ENCODE data around the gene MEGF6. TPM values are rescaled to one million over a fixed set of nuclear protein-coding genes. Genes with fewer than 3 reads are reported as not detected.

Gene MEGF6
- total and polyA plus RNA-seq, 2 of the 8 experiments (the other 6 are each of a cell fraction or from before 2014, with no cell fraction given) = 4.1 to 14.8 TPM

DNA sequence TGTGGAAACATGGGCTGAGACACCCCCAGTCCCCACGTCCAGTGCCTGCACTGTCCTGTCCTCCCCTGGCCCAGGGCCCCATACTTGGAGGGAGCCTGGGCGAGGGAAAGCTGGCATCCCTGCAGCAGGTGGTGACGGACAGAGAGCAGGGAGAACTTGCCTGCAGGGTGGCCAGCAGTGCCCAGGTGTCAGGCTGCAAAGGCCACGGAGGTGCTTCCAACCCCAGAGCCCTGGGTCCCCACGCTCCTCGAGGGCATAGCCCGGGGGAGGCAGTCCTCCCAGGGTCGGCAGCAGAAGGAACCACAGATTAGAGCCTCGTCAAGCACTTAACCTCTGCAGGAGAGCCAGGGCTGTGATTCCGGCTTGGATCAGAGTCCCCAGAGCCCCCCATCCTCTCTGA lies 79.4 kb downstream of the MEGF6 start (continued):
- TF ChIP-seq, protein P1, sequence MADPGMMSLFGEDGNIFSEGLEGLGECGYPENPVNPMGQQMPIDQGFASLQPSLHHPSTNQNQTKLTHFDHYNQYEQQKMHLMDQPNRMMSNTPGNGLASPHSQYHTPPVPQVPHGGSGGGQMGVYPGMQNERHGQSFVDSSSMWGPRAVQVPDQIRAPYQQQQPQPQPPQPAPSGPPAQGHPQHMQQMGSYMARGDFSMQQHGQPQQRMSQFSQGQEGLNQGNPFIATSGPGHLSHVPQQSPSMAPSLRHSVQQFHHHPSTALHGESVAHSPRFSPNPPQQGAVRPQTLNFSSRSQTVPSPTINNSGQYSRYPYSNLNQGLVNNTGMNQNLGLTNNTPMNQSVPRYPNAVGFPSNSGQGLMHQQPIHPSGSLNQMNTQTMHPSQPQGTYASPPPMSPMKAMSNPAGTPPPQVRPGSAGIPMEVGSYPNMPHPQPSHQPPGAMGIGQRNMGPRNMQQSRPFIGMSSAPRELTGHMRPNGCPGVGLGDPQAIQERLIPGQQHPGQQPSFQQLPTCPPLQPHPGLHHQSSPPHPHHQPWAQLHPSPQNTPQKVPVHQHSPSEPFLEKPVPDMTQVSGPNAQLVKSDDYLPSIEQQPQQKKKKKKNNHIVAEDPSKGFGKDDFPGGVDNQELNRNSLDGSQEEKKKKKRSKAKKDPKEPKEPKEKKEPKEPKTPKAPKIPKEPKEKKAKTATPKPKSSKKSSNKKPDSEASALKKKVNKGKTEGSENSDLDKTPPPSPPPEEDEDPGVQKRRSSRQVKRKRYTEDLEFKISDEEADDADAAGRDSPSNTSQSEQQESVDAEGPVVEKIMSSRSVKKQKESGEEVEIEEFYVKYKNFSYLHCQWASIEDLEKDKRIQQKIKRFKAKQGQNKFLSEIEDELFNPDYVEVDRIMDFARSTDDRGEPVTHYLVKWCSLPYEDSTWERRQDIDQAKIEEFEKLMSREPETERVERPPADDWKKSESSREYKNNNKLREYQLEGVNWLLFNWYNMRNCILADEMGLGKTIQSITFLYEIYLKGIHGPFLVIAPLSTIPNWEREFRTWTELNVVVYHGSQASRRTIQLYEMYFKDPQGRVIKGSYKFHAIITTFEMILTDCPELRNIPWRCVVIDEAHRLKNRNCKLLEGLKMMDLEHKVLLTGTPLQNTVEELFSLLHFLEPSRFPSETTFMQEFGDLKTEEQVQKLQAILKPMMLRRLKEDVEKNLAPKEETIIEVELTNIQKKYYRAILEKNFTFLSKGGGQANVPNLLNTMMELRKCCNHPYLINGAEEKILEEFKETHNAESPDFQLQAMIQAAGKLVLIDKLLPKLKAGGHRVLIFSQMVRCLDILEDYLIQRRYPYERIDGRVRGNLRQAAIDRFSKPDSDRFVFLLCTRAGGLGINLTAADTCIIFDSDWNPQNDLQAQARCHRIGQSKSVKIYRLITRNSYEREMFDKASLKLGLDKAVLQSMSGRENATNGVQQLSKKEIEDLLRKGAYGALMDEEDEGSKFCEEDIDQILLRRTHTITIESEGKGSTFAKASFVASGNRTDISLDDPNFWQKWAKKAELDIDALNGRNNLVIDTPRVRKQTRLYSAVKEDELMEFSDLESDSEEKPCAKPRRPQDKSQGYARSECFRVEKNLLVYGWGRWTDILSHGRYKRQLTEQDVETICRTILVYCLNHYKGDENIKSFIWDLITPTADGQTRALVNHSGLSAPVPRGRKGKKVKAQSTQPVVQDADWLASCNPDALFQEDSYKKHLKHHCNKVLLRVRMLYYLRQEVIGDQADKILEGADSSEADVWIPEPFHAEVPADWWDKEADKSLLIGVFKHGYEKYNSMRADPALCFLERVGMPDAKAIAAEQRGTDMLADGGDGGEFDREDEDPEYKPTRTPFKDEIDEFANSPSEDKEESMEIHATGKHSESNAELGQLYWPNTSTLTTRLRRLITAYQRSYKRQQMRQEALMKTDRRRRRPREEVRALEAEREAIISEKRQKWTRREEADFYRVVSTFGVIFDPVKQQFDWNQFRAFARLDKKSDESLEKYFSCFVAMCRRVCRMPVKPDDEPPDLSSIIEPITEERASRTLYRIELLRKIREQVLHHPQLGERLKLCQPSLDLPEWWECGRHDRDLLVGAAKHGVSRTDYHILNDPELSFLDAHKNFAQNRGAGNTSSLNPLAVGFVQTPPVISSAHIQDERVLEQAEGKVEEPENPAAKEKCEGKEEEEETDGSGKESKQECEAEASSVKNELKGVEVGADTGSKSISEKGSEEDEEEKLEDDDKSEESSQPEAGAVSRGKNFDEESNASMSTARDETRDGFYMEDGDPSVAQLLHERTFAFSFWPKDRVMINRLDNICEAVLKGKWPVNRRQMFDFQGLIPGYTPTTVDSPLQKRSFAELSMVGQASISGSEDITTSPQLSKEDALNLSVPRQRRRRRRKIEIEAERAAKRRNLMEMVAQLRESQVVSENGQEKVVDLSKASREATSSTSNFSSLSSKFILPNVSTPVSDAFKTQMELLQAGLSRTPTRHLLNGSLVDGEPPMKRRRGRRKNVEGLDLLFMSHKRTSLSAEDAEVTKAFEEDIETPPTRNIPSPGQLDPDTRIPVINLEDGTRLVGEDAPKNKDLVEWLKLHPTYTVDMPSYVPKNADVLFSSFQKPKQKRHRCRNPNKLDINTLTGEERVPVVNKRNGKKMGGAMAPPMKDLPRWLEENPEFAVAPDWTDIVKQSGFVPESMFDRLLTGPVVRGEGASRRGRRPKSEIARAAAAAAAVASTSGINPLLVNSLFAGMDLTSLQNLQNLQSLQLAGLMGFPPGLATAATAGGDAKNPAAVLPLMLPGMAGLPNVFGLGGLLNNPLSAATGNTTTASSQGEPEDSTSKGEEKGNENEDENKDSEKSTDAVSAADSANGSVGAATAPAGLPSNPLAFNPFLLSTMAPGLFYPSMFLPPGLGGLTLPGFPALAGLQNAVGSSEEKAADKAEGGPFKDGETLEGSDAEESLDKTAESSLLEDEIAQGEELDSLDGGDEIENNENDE (IDR thresholded peaks at IDR 0.05; ENCODE audit: insufficient replicate concordance, low read length) = no peak
- TF ChIP-seq BACH1 (IDR thresholded peaks at IDR 0.05; ENCODE audit: low read length) = no peak
- TF ChIP-seq RNF2 (IDR thresholded peaks at IDR 0.05; ENCODE audit: borderline replicate concordance, low read depth, low read length, missing control alignments, poor library complexity, severe bottlenecking) = no peak
- TF ChIP-seq SIRT6 (IDR thresholded peaks at IDR 0.05; ENCODE audit: low read length) = no peak
- TF ChIP-seq POLR2AphosphoS5 (IDR thresholded peaks at IDR 0.05; ENCODE audit: low read depth, low read length) = no peak
- no peak for TF ChIP-seq SP4 (IDR thresholded peaks at IDR 0.05; ENCODE audit: low read length)
- TF ChIP-seq SP1 (IDR thresholded peaks at IDR 0.05; ENCODE audit: low read depth, low read length) = no peak
- TF ChIP-seq CBX5 (IDR thresholded peaks at IDR 0.05; ENCODE audit: low read depth, low read length) = no peak
- TF ChIP-seq POLR2A (IDR thresholded peaks at IDR 0.05; ENCODE audit: control extremely low read depth in 1 of 2, low read depth in 2 of 2, low read length in 2 of 2) = no peak
- TF ChIP-seq NANOG (IDR thresholded peaks at IDR 0.05; ENCODE audit: insufficient read depth, low read depth, low read length, poor library complexity, severe bottlenecking) = no peak
- TF ChIP-seq HDAC2 (IDR thresholded peaks at IDR 0.05; ENCODE audit: borderline replicate concordance in 1 of 2, low read depth in 2 of 2, low read length in 2 of 2) = no peak
- no peak for TF ChIP-seq RBBP5 (IDR thresholded peaks at IDR 0.05; ENCODE audit: borderline replicate concordance, low read depth, low read length)
- no peak for TF ChIP-seq TEAD4 (IDR thresholded peaks at IDR 0.05; ENCODE audit: low read depth, low read length)

Measured in H1 (cell line).